ENCODE results near the gene IGSF5.

The IGSF5 gene

GRCh38 chr21:39843483-39843882 lies 98.5 kb downstream of the IGSF5 start:
- Histone ChIP-seq H3K27me3 (ENCODE audit: insufficient read depth, poor library complexity, severe bottlenecking) (no peaks in the 10 kb centered on the region), H3K4me3 (replicated peaks; ENCODE audit: insufficient read depth, low read length) (no peak overlapping the region), H3K27ac (replicated peaks) (no peak overlapping the region)
- no peak for DNase-seq (ENCODE audit: low read depth in 1 of 2, low spot score in 1 of 2)
- no peak for TF ChIP-seq CTCF (IDR thresholded peaks at IDR 0.05; ENCODE audit: insufficient read depth, low read length)
- no peak for TF ChIP-seq GABPA (IDR thresholded peaks at IDR 0.05; ENCODE audit: low read depth)
- no peak for TF ChIP-seq POLR2AphosphoS5 (IDR thresholded peaks at IDR 0.05; ENCODE audit: low read depth)
- TF ChIP-seq SPI1 (IDR thresholded peaks at IDR 0.05; ENCODE audit: borderline replicate concordance, low read depth): no peak

GRCh38 chr21:39843916-39844315 lies 98.9 kb downstream of the IGSF5 start:
- TF ChIP-seq GABPA (IDR thresholded peaks at IDR 0.05; ENCODE audit: low read depth) (no peak), POLR2AphosphoS5 (IDR thresholded peaks at IDR 0.05; ENCODE audit: low read depth) (no peak)
- H3K4me3 ChIP-seq (replicated peaks; ENCODE audit: insufficient read depth, low read length): no peak overlapping the region
- H3K27ac ChIP-seq (replicated peaks): no peak overlapping the region
- H3K27me3 ChIP-seq (ENCODE audit: insufficient read depth, poor library complexity, severe bottlenecking): no peaks in the 10 kb centered on the region
- DNase-seq (ENCODE audit: low read depth in 1 of 2, low spot score in 1 of 2): no peak

GRCh38 chr21:39845571-39846130 lies 100.7 kb downstream of the IGSF5 start:
- Histone ChIP-seq H3K4me3 (replicated peaks; ENCODE audit: insufficient read depth, low read length) (no peak overlapping the region), H3K27me3 (ENCODE audit: insufficient read depth, poor library complexity, severe bottlenecking) (no peaks in the 10 kb centered on the region), H3K27ac (replicated peaks) (no peak overlapping the region)
- TF ChIP-seq REST (IDR thresholded peaks at IDR 0.05; ENCODE audit: insufficient replicate concordance, low read depth) (no peak), GABPA (IDR thresholded peaks at IDR 0.05; ENCODE audit: low read depth) (no peak), POLR2AphosphoS5 (IDR thresholded peaks at IDR 0.05; ENCODE audit: low read depth) (no peak), CTCF (IDR thresholded peaks at IDR 0.05; ENCODE audit: insufficient read depth, low read length) (no peak), SPI1 (IDR thresholded peaks at IDR 0.05; ENCODE audit: borderline replicate concordance, low read depth) (no peak)
- no peak for DNase-seq (ENCODE audit: low read depth in 1 of 2, low spot score in 1 of 2)

GRCh38 chr21:39847877-39848276 lies 102.9 kb downstream of the IGSF5 start:
- DNase-seq (ENCODE audit: low read depth in 1 of 2, low spot score in 1 of 2): no peak
- TF ChIP-seq POLR2AphosphoS5 (IDR thresholded peaks at IDR 0.05; ENCODE audit: low read depth) (no peak), CTCF (IDR thresholded peaks at IDR 0.05; ENCODE audit: insufficient read depth, low read length) (no peak), SPI1 (IDR thresholded peaks at IDR 0.05; ENCODE audit: borderline replicate concordance, low read depth) (no peak), GABPA (IDR thresholded peaks at IDR 0.05; ENCODE audit: low read depth) (no peak), REST (IDR thresholded peaks at IDR 0.05; ENCODE audit: insufficient replicate concordance, low read depth) (no peak)
- no peak overlapping the region for H3K27ac ChIP-seq (replicated peaks)
- H3K4me3 ChIP-seq (replicated peaks; ENCODE audit: insufficient read depth, low read length): no peak overlapping the region
- no peaks in the 10 kb centered on the region for H3K27me3 ChIP-seq (ENCODE audit: insufficient read depth, poor library complexity, severe bottlenecking)

Measured in HL-60 (cell line).